IMR-90 (cell line): Measurements from ENCODE around the gene OR4C3. TPM values are rescaled to one million over a fixed set of nuclear protein-coding genes. Genes with fewer than 3 reads are reported as not detected.

Experiments used
- ATAC-seq: fragments of 200-7000 bp; cut with Tn5 transposase; 2 replicates; pipeline ENCODE4 v1.9.1; 2020; ENCODE audit warnings: low read depth, mild to moderate bottlenecking, moderate library complexity
- BruUV-seq: library from RNA; stranded (reverse); fragments of 400-500 nt; replicated peaks from 2 replicates; lab custom pipeline; 2021; lab: Mats Ljungman, UMichigan
- CTCF ChIA-PET: fragments of 300-600 bp; formaldehyde crosslinking; extraction: SDS; loops from one replicate; lab custom pipeline; 2021; ENCODE audit warnings: antibody characterized with exemption; lab: Yijun Ruan, JAX
- POLR2A ChIA-PET: fragments of 300-600 bp; sonication (Branson Sonifier 250); formaldehyde crosslinking; loops from one replicate; lab custom pipeline; 2022; ENCODE audit warnings: antibody characterized with exemption; ENCODE audit not compliant: unreplicated experiment; lab: Charles Lee
- DNase-seq: peaks from one replicate; pipeline ENCODE4 v3.0.0; 2013
- H2AFZ ChIP-seq: replicated peaks from 2 replicates; pipeline ENCODE3; 2013; ENCODE audit warnings: low read length, mild to moderate bottlenecking; ENCODE audit not compliant: poor library complexity
- H2AK5ac ChIP-seq: 2 replicates; pipeline ENCODE4 v1.6.1; 2013; ENCODE audit warnings: low read depth, low read length, inconsistent platforms
- H2AK9ac ChIP-seq: replicated peaks from 2 replicates; pipeline ENCODE3; 2013; ENCODE audit warnings: mild to moderate bottlenecking, low read depth, low read length, moderate library complexity; ENCODE audit not compliant: poor library complexity
- H2BK120ac ChIP-seq: 2 replicates; pipeline ENCODE4 v1.6.1; 2013; ENCODE audit warnings: low read depth, low read length, inconsistent platforms
- H2BK15ac ChIP-seq: 3 replicates; pipeline ENCODE4 v1.6.1; 2013; ENCODE audit warnings: low read depth, low read length, inconsistent platforms
- H2BK20ac ChIP-seq: 2 replicates; pipeline ENCODE4 v1.6.1; 2013; ENCODE audit warnings: low read depth, mild to moderate bottlenecking, inconsistent platforms, low read length, moderate library complexity
- H2BK5ac ChIP-seq: 2 replicates; pipeline ENCODE4 v1.6.1; 2013; ENCODE audit warnings: mild to moderate bottlenecking, low read depth, low read length, inconsistent platforms; ENCODE audit not compliant: poor library complexity, severe bottlenecking
- H3K14ac ChIP-seq: replicated peaks from 2 replicates; pipeline ENCODE4 v1.6.1; 2013; ENCODE audit warnings: low read depth, low read length, inconsistent platforms
- H3K18ac ChIP-seq: 2 replicates; pipeline ENCODE4 v1.6.1; 2013; ENCODE audit warnings: low read depth, low read length, control low read depth
- H3K23ac ChIP-seq: 2 replicates; pipeline ENCODE4 v1.6.1; 2013; ENCODE audit warnings: low read depth, low read length, inconsistent platforms
- H3K27ac ChIP-seq: 2 replicates; pipeline ENCODE4 v1.5.1; 2013; ENCODE audit warnings: mild to moderate bottlenecking, control low read depth, low read length; ENCODE audit not compliant: insufficient read depth
- H3K27me3 ChIP-seq: 2 replicates; pipeline ENCODE4 v1.6.1; 2013; ENCODE audit warnings: low read length; ENCODE audit not compliant: control insufficient read depth, insufficient read depth
- H3K36me3 ChIP-seq: 2 replicates; pipeline ENCODE4 v1.6.1; 2013; ENCODE audit warnings: low read length, mixed read lengths; ENCODE audit not compliant: control insufficient read depth, insufficient read depth
- H3K4ac ChIP-seq: 2 replicates; pipeline ENCODE4 v1.6.1; 2013; ENCODE audit warnings: low read depth, low read length, inconsistent platforms
- H3K4me1 ChIP-seq: 2 replicates; pipeline ENCODE4 v1.6.1; 2013; ENCODE audit warnings: low read length, mixed read lengths; ENCODE audit not compliant: control insufficient read depth, insufficient read depth
- H3K4me2 ChIP-seq: 2 replicates; pipeline ENCODE4 v1.6.1; 2013; ENCODE audit warnings: low read depth, mild to moderate bottlenecking, control low read depth, low read length, moderate library complexity
- H3K4me3 ChIP-seq: 2 replicates; pipeline ENCODE4 v1.5.1; 2013; ENCODE audit warnings: low read depth, mild to moderate bottlenecking, control low read depth, low read length, moderate library complexity; ENCODE audit not compliant: insufficient read depth
- H3K56ac ChIP-seq: 2 replicates; pipeline ENCODE4 v1.6.1; 2013; ENCODE audit warnings: low read length, inconsistent platforms; ENCODE audit not compliant: insufficient read depth; ENCODE audit errors: extremely low read depth
- H3K79me1 ChIP-seq, 2 experiments: 2 replicates each; pipeline ENCODE4 v1.6.1; 2013; ENCODE audit warnings: low read length in 2 of 2, inconsistent platforms in 1 of 2, low read depth in 1 of 2
- H3K9ac ChIP-seq: 2 replicates; pipeline ENCODE4 v1.6.1; 2013; ENCODE audit warnings: low read depth, low read length, control low read depth
- H3K9me1 ChIP-seq: 2 replicates; pipeline ENCODE4 v1.6.1; 2013; ENCODE audit warnings: low read length, inconsistent platforms; ENCODE audit not compliant: insufficient read depth
- H3K9me3 ChIP-seq: 2 replicates; pipeline ENCODE4 v1.6.1; 2013; ENCODE audit warnings: low read length; ENCODE audit not compliant: control insufficient read depth, insufficient read depth
- H4K20me1 ChIP-seq: 2 replicates; pipeline ENCODE4 v1.6.1; 2013; ENCODE audit warnings: low read length, inconsistent platforms; ENCODE audit not compliant: insufficient read depth
- H4K5ac ChIP-seq: 2 replicates; pipeline ENCODE4 v1.6.1; 2013; ENCODE audit warnings: mild to moderate bottlenecking, low read depth, low read length, control low read depth
- H4K8ac ChIP-seq, 2 experiments: 2 replicates each; pipeline ENCODE4 v1.6.1; 2013; ENCODE audit warnings: low read depth in 2 of 2, low read length in 2 of 2, control low read depth in 1 of 2, inconsistent platforms in 1 of 2
- H4K91ac ChIP-seq: 2 replicates; pipeline ENCODE4 v1.6.1; 2013; ENCODE audit warnings: low read depth, low read length, inconsistent platforms; ENCODE audit not compliant: insufficient read depth
- BHLHE40 ChIP-seq: fragments of 150-350 bp; IDR thresholded peaks from 2 replicates; pipeline ENCODE4 v1.6.1; 2016; ENCODE audit warnings: mild to moderate bottlenecking, low read depth, low read length
- CHD1 ChIP-seq: IDR thresholded peaks from 2 replicates; pipeline ENCODE4 v1.6.1; 2012; ENCODE audit warnings: low read depth, low read length, improper control_type of control experiment
- CTCF ChIP-seq: conservative IDR thresholded peaks from 2 replicates; pipeline ENCODE4 v1.5.1; 2012; ENCODE audit warnings: mild to moderate bottlenecking, low read depth, low read length, improper control_type of control experiment
- ELK1 ChIP-seq: fragments of 150-350 bp; IDR thresholded peaks from 2 replicates; pipeline ENCODE4 v1.6.1; 2016; ENCODE audit warnings: low read depth, mild to moderate bottlenecking, low read length, moderate library complexity, borderline replicate concordance
- FOS ChIP-seq: fragments of 150-350 bp; IDR thresholded peaks from 2 replicates; pipeline ENCODE4 v1.6.1; 2016; ENCODE audit warnings: low read depth, low read length
- MAFK ChIP-seq: IDR thresholded peaks from 2 replicates; pipeline ENCODE4 v1.6.1; 2012; ENCODE audit warnings: low read depth, low read length, improper control_type of control experiment
- MAZ ChIP-seq: IDR thresholded peaks from 2 replicates; pipeline ENCODE4 v1.6.1; 2012; ENCODE audit warnings: low read depth, mild to moderate bottlenecking, low read length, improper control_type of control experiment, moderate library complexity, borderline replicate concordance
- MXI1 ChIP-seq: IDR thresholded peaks from 2 replicates; pipeline ENCODE4 v1.6.1; 2012; ENCODE audit warnings: low read depth, mild to moderate bottlenecking, low read length, moderate library complexity, borderline replicate concordance
- NFE2L2 ChIP-seq: fragments of 150-350 bp; IDR thresholded peaks from 2 replicates; pipeline ENCODE4 v1.6.1; 2016; ENCODE audit warnings: low read depth, mild to moderate bottlenecking, low read length
- POLR2A ChIP-seq: IDR thresholded peaks from 2 replicates; pipeline ENCODE4 v1.6.1; 2012; ENCODE audit warnings: mild to moderate bottlenecking, low read depth, low read length
- RAD21 ChIP-seq: IDR thresholded peaks from 2 replicates; pipeline ENCODE4 v1.6.1; 2012; ENCODE audit warnings: low read length, improper control_type of control experiment
- RCOR1 ChIP-seq: IDR thresholded peaks from 2 replicates; pipeline ENCODE4 v1.6.1; 2012; ENCODE audit warnings: mild to moderate bottlenecking, low read length, improper control_type of control experiment; ENCODE audit not compliant: insufficient replicate concordance
- RFX5 ChIP-seq: IDR thresholded peaks from 2 replicates; pipeline ENCODE4 v1.8.0; 2012; ENCODE audit warnings: low read depth, mild to moderate bottlenecking, low read length, moderate library complexity
- USF2 ChIP-seq: fragments of 150-350 bp; IDR thresholded peaks from 2 replicates; pipeline ENCODE4 v1.6.1; 2017; ENCODE audit warnings: mild to moderate bottlenecking, antibody characterized with exemption, low read length, low read depth
- WGBS, 2 experiments: methylation state at CpG; one replicate each; pipeline versions ENCODE4 v1.1.5 to v1.1.7; 2013; ENCODE audit warnings: missing lambda C conversion rate in 2 of 2; ENCODE audit not compliant: insufficient read length in 1 of 2; ENCODE audit errors: extremely low coverage in 2 of 2; 5-methylcytosine and 5-hydroxymethylcytosine counted together
- dilution Hi-C: fragments of 300-500 bp; cut with HindIII; formaldehyde crosslinking; loops from one replicate; pipeline ENCODE4 v1.14.3; 2018; ENCODE audit warnings: low sequenced_read_pairs; ENCODE audit not compliant: unreplicated experiment
- in situ Hi-C: fragments of 300-500 bp; cut with MboI; formaldehyde crosslinking; loops from 3 replicates; pipeline ENCODE4 v1.14.3; 2019; ENCODE audit warnings: low sequenced_read_pairs, inconsistent platforms, mixed read lengths
- intact Hi-C: fragments of 100-400 bp; cut with micrococcal nuclease; formaldehyde crosslinking; loops from 2 replicates; pipeline ENCODE4 v1.10.0; 2022
- polyA plus RNA-seq, 3 experiments: library from polyadenylated mRNA; depleted of rRNA; stranded (reverse); fragments of >200 nt; gene quantifications; 2 replicates each; pipeline ENCODE4 v1.2.3, GENCODE V29; 2012; ENCODE audit warnings: low replicate concordance in 1 of 3
- total RNA-seq: library from RNA; depleted of rRNA; stranded (reverse); fragments of >200 nt; gene quantifications from 2 replicates; pipeline ENCODE4 v1.2.3, GENCODE V29; 2012

Gene OR4C3
- total and polyA plus RNA-seq, 2 of the 4 experiments (the other 2 are of a cell fraction) = not detected

- Histone ChIP-seq H2BK5ac (no peak overlapping the region), H3K4me1 (no peaks in the 10 kb centered on the region), H3K23ac (no peak overlapping the region), H3K79me1 (no peaks in the 10 kb centered on the region), H2BK120ac (no peak overlapping the region), H4K8ac (no peak overlapping the region), H2BK20ac (no peak overlapping the region), H2AFZ (no peak overlapping the region), H3K9me1 (no peaks in the 10 kb centered on the region), H2BK15ac (no peak overlapping the region), H3K36me3 (no peaks in the 10 kb centered on the region), H4K20me1 (no peaks in the 10 kb centered on the region), H3K9me3 (no peaks in the 10 kb centered on the region; the same call in 1 of the 2 replicates), H3K9ac (no peak overlapping the region), H3K4me3 (no peak overlapping the region), H3K18ac (no peak overlapping the region), H3K27ac (no peak overlapping the region), H3K27me3 (no peaks in the 10 kb centered on the region), H3K4me2 (no peak overlapping the region), H3K4ac (no peak overlapping the region), H4K91ac (no peak overlapping the region), H3K56ac (no peak overlapping the region), H4K5ac (no peak overlapping the region), H2AK9ac (no peak overlapping the region), H2AK5ac (no peak overlapping the region), H3K14ac (no peak overlapping the region)
- dilution Hi-C loops = no loop called here
- in situ Hi-C loops = no loop called here
- ATAC-seq (no peak), DNase-seq (no peak)
- intact Hi-C loops = no loop called here
- ChIA-PET CTCF (no interaction called here), POLR2A (no interaction called here)
- no TSS peak for BruUV-seq
- TF ChIP-seq USF2 (no peak), ELK1 (no peak), CHD1 (no peak), NFE2L2 (no peak), POLR2A (no peak), MAFK (no peak), MAZ (no peak), CTCF (no peak), RCOR1 (no peak), BHLHE40 (no peak), MXI1 (no peak), RFX5 (no peak), FOS (no peak), RAD21 (no peak)
- WGBS, 2 experiments = 56% methylated on average over 1 of the region's 2 CpGs; no CpG with 5 or more reads in 1 of the 2 experiments
Observed at GRCh38 chr11:48341466-48341865, 16.7 kb downstream of the OR4C3 start.
